NCI-H2171 (cell line): ENCODE results near the gene TSNAXIP1.

Experiments used
- DNase-seq: peaks from one replicate; lab custom pipeline; 2025; lab: John Stamatoyannopoulos, UW

TSNAXIP1 gene

DNA sequence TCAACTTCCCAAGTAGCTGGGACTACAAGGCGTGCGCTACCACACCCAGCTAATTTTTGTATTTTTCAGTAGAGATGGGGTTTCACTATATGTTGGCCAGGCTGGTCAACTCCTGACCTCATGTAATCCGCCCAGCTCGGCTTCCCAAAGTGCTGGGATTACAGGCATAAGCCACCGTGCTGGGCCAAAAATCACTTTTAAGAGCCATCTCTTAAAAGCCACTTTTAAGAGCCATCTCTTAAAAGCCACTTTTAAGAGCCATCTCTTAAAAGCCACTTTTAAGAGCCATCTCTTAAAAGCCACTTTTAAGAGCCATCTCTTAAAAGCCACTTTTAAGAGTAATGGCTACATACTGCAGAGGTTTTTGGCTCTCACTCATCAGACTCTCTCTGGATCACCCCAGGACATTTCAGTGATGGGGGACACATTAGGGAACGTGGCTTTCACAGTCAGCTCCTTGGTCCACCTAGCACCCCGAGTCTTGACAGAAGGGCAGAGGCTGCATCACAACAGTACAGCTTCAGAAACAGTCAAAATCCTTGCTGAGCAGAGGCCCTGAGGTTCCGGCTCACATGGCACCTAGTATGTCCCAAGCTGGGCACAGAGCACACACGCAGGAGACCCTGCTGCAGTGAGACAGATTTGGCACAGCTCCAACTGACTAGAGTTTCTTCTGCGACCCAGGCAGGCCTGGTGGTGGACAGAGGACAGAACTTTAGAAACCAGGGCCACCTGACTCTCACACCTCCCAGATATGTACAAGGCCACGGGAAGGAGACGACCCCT, 23.9 kb upstream of the TSNAXIP1 start:
- DNase-seq, result no peak

DNA sequence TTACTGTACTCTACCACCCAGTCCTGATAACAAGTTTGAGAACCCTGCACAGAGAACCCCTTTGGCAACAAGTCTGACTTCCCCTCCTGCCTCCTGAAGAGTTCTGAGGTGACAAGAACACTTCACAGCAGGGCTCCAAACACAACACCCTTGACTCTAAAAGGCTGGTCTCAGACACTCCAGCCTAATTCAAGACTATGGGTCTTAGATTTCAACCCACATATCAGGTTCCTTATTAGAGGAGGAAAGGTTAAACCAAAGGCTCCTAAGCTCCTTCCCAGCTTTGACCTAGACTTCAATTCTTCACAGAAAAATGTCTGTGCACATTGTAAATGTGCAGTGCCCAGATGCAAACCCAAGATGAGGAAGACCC, 23.4 kb upstream of the TSNAXIP1 start:
- DNase-seq, result no peak

DNA sequence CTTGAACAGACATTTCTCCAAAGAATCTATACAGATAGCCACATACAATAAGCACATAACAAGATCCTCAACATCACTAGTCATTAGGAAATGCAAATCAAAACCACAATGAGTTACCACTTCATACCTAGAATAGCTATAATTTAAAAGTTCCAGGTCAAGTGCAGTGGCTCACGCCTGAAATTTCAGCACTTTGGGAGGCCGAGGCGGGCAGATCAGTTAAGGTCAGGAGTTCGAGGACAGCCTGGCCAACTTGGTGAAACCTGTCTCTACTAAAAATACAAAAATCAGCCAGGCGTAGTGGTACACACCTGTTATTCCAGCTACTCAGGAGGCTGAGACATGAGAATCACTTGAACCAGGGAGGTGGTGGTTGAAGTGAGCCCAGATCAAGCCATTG, 20.2 kb upstream of the TSNAXIP1 start:
- no peak for DNase-seq

DNA sequence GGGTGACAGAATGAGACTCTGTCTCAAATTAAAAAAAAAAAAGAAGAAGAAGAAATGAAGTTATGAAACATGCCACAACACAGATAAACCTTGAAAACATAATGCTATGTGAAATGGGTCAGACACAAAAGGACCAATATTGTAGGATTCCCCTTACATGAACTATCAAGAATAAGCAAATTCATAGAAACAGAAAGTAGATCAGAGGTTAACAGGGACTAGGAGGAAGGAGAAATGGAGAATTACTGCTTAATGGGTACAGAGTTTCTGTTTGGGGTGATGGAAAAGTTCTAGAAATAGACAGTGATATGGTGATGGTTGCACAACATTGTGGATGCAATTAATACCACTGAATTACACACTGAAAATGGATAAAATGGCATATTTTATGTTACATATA, 16.6 kb upstream of the TSNAXIP1 start:
- DNase-seq, result no peak

DNA sequence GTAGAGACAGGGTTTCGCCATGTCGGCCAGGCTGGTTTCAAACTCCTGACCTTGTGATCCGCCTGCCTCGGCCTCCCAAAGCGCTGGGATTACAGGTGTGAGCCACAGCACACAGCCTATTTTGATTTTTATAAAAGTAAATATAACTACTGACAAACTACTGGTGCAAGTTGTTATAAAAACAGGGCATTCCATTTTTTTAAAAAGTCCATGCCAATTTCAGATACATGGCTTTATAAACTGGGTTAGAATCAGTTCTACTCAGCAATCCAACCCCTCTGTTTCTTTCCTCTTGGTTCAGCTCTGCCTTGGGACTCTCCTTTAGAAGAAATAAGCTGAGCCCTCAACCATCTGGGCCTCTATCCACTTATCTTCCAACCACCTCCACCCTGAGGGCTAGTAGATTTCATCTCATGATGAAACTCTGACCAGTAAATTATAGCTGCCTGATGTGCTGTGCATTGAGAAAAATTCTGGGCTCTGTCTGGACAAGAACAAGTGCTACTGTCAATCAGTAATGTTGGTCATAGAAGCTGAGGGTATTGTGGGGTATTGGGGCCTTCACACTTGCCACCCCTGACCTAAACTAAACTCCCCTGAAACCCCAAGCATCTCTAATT, 10.5 kb upstream of the TSNAXIP1 start:
- no peak for DNase-seq

DNA sequence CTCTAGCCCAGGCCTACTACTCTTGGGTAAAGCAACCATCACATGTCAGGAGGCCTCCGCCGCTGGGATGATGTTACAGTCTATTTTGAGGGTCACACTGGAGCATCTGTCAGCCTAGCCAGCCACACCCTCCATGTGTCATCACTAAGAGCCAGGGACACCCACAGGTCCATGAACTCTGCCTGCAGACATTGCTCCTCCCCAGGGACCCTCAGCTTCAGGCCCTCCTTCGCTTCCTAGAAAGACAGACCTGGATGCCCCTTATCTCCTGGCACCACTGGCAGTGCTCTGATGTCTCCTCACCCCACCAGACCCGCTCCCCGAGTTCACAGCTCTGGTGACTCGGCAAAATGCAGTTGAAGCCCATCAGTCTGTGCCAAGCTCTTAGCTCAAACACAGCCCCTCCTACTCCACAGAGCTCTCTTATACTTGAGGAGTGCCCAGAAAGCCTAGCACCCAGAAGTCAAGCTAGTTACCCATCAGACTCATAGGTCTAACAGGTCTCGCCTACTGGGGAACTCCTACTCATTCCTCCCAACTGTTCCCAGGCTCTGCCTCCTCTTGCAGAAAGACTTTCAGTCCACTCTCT, 6.3 kb upstream of the TSNAXIP1 start:
- no peak for DNase-seq

DNA sequence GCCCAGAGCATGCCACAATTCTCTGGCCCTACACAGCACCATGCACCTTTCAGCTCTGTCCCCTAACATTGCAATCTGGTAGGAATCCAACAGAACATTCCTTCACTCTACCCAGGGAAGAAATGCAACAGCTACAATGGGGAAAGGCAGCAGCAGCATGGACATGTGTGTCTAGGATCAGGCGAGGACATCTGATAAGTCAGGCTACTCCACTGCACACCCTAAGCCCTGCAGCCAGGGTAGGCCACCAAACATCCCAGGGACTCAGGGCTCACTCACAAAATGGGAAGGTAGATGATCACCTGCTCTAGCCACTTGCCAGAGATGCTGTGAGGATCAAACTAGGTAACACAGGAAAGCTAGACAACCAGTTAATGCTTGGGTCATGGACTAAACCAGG, 5.4 kb upstream of the TSNAXIP1 start:
- no peak for DNase-seq

GRCh38 chr16:67801883-67802282, 4.8 kb upstream of the TSNAXIP1 start:
- DNase-seq, result no peak

DNA sequence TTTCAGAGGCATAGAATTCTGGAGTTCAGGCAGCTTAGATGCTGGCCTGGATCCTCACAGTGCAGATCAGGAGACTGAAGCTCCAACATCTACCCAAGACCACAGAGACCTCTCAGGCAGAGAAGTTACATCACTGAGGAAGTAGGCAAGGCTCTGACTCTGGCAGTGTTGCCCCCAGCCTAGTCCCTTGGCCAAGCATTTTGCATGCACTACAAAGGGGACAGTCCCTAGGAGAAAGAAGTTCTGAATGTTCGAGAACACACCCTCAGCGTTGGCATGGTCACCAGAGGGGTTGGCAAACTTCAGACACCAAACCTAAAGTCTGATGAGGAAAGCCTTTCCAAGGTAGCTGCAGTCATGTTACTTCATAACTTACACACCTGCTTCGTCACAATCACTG, 2.8 kb upstream of the TSNAXIP1 start:
- DNase-seq, result no peak

DNA sequence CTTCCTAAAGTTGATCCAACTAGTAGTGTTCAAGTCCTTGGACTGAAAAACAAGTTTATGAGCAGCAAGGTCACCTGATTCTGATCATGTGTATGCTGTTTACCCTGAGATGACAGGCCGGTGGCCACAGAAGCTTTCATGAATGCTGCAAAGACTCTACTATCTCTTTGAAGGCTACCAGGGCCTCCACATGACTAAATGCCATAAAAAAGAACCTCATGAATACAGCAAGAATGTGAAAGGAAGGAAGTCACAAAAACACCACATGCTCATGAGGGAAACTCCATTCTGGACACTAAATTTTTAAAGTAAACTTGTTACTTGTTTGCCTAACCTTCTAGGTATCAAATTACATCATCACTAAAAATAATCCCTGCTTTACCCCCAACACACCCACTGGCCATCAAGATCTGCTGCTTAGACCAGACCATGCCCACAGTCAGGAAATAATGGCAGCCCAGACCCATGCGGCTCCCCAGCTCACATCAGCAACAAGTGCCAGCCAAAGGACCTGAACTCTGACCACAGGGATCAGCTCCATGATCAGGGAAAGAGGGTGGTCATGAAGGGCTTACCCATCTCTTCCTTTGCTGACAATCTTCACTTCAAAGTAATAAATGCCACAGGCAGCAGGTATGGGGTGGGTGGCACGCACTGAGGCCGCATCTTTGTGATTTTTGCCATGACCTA, 1.7 kb upstream of the TSNAXIP1 start:
- no peak for DNase-seq

GRCh38 chr16:67805718-67806427, 816 bp upstream of the TSNAXIP1 start:
- no peak for DNase-seq

- DNase-seq, result no peak
Observed at GRCh38 chr16:67807148-67807682, 526 bp downstream of the TSNAXIP1 start.

DNA sequence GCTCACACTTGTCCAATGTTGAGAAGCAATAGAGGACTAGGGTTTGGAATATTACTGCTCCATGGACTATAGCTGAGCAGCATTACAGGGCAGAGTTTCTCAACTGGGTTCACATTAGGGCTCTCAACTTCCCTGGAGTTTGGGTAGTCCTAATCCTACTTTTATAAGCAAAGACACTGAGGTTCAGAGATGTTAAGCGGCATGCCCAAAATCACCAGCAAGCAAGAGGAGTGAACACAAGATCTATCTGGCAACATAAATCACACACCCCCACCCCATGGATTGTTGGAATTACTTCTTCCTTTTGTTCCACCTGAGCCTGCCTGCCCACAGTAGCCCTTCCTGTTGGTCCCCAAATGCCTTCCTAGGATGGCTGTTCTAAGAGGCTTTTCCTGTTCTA, 5.2 kb downstream of the TSNAXIP1 start:
- no peak for DNase-seq

DNA sequence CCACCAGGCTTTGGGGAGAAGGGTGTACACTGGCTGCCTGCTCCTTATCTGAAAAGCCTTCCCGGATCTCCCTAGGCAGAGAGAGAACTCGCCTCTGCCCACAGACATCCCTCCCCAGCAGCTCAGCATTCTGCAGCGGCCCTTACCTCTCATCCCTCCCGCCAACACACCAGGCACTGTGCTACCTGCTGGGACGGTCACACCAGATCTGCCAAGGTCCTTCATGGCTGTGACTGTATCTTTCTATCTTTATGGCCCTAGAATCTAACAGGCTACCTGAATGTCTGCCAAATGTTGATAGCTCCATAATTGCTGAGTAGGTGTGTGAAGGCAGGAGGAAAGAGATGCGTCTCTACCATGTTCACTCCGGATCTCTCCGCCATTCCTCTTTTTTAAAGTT, 7.9 kb downstream of the TSNAXIP1 start:
- no peak for DNase-seq

DNA sequence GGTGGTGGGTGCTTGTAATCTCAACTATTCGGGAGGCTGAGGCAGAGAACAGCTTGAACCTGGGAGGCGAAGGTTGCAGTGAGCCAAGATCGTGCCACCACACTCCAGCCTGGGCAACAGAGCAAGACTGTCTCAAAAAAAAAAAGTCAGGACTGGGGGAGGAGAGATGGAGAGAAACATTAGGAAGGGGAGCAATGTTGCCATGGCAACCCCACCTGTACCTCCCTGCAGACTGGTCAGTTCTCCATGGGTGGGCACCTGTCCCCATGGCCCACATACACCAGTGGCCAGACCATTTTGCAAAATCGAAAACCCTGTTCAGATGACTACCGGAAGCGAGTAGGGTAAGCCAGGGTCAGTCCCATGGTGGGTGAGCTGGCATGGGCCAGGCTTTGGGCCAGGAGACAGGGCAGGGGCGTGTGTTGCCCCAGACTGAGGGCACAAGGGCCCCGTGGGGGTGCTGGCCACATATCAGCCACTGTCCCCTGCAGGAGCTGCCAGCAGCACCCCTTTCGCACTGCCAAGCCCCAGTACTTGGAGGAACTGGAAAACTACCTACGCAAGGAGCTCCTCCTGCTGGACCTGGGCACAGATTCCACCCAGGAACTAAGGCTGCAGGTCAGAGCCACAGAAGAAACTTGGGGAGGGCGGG, 14.0 kb downstream of the TSNAXIP1 start:
- DNase-seq, result no peak

DNA sequence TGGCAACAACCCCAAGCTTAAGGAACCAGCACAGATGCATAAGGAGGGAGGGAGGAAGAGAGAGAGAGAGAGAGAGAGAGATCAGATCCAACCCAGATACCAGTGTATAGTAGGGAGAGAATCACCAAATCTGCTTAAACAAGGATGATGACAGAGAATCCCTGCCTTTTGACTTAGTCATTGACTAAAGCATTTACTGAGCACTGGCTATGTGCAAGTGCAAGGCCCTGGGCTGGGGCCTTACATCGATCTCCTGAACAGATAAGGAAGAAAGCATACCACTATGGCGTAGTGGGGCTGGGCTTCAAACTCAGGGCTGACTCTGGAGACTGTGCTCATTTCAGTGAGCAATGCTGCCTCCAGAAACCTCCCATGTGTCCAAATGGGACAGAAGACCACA, 15.8 kb downstream of the TSNAXIP1 start:
- no peak for DNase-seq

DNA sequence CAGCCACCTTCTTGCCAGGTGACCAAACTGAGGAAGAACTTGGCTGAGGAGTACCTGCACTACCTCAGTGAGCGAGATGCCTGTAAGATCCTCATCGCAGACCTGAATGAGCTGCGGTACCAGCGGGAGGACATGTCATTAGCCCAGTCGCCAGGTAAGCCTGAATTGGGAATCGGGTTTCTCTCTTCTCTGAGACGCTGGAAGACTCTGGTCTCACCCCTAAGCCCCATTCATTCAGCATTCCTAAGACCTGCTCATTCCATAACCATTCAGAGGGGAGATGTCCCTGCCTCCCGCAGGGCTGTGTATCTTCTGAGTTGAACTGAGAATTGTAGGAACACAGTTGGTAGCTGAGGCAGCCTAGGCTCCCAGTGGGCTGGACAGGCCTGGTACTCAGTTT, 18.4 kb downstream of the TSNAXIP1 start:
- no peak for DNase-seq

GRCh38 chr16:67825906-67826305, 19.2 kb downstream of the TSNAXIP1 start:
- DNase-seq, result no peak

- no peak for DNase-seq
Observed at GRCh38 chr16:67828651-67829050, 22.0 kb downstream of the TSNAXIP1 start.

- DNase-seq, result no peak
Observed at GRCh38 chr16:67833030-67833414, 26.3 kb downstream of the TSNAXIP1 start.

DNA sequence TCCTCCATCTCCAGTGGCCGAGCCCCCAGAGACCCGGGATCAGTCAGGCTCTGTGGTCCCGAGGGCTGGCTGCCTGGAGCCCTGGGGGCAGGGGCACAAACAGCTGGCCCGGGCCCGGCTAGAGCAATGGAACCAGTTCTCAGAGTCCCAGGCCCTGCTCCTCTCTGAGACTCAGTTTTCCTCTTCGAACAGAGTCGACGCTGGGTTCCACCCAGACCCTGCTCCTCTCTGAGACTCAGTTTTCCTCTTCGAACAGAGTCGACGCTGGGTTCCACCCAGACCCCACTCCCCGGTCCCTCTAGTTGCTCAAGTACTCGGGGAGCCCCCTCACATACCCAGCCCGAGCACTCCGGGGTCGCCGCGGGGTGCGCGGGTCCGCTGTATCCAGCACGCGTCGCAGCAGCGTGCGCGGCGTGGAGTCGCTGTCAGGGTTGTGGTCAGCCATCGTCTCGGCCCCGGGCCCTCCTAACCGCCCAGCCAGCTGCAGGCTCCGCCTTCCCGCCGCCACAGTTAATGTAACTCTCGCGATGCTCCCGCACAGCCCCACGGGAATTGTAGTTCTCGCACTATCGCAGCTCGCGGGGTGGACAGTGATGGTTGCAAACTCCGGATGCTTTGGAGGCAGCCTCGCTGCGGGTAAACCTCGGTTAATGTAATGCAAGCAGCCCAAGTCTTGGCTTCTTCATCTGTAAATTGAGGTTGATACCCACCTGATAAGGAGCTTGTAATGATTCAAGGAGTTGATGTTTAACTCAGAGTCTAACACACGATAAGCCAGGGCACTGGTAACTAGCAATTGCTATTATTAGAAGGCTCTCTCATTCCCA, 26.9 kb downstream of the TSNAXIP1 start:
- peak; percentile 96 for DNase-seq
